HCEC 1CT (cell line): ENCODE measurements around the gene CTSD.

Experiments
- DNase-seq: peaks from one replicate; pipeline ENCODE4 v3.0.0-alpha.2; 2017

CTSD gene

DNA sequence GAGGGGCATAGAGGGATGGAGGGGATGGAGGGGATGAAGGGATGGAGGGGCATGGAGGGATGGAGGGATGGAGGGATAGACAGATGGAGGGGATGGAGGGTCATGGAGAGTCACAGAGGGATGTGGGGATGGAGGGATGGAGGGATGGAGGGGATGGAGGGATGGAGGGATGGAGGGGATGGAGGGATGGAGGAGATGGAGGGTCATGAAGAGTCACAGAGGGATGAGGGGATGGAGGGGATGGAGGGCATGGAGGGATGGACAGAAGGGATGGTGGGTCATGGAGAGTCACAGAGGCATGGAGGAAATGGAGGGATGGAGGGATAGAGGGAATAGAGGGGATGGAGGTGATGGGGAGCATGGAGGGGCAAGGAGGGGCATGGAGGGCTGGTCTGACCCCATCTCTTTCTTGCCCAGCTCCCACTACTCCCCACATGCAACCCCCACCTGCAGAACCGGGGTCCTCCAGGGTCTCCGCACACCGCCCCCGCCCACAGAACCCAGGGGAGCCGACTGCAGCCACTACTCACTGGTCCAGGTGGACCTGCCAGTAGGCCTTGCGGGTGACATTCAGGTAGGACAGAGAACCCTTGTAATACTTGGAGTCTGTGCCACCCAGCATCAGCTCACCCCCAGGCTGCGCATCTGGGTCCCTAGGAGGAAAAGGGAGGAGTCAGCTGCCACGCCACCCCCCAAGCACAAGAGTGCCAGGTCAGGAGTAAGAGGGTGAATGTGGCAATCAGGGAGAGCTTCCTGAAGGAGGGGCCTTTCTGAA lies 9.2 kb downstream of the CTSD start:
- no peak for DNase-seq

- no peak for DNase-seq
Measured at GRCh38 chr11:1753929-1754305, 9.8 kb downstream of the CTSD start.

GRCh38 chr11:1753229-1753928 lies 10.3 kb downstream of the CTSD start:
- no peak for DNase-seq

DNA sequence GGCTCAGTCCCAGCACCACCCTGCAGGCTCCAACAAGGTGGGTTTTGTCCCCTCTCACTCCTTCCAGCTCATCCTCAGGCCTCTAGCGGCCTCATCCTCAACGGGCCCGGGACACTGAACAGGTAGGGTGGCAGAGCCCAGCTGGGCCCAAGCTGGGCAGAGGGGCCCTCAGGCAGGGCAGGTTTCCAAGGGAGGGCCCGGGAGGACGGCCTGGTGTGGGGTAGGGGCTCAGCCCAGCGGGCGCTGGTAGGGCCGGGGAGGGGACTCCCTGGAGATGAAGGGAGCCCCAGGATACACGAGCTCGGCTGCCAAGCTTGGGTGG lies 10.9 kb downstream of the CTSD start:
- no peak for DNase-seq

GRCh38 chr11:1751999-1752906 lies 11.5 kb downstream of the CTSD start:
- DNase-seq: no peak

DNA sequence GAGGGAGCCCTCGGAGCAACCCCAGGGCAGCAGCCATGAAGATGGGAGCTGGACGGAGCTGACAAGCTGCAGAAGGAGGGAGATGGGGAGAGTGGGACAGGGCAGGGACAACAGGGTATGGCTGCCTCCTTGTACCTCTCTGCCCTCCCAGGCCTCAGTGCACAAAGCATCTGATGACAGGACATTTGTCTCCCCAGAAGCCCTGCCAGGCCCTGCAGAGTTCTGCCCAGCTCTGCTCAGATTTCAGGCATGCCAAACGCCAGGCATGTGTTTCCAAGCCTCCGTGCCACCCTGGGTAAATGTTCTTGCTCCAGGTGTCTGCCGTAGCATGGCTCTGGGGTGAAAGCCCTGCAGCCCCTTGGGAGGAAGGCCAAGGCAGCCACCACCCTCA lies 12.2 kb downstream of the CTSD start:
- DNase-seq: no peak

DNA sequence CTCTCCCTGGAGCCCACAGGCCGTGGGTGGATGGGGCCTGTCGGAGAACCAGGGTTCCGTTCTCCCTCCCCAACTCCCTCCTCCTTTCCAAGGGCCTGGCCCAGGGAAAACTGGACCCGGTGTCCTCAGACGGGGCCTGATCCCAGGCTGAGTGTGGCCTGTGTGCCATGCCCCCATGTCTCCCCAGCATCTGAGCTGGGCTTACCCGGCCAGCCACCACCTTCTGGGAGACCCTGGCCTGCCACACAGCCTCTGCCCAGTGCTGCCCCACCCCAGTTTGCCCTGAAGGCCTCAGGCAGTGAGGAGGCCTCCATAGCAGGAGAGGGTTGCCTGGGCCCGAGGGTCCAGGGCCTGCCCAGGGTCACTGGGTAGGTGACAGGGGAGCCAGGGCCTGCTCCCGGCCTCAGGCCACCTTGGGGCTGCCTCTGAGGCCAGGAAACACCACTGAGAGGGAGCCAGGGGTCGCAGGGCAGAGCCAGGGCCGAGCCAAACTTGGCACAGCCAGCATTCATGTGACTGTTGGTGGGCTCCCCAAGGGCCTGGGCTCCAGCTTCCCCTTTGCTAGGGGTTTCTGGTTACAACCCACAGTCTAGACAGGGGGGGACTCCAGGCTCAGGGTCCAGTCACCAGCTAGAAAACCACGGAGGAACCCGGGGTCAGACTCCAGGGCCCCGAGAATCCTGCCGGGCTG lies 12.7 kb downstream of the CTSD start:
- DNase-seq: no peak

GRCh38 chr11:1750481-1750839 lies 13.3 kb downstream of the CTSD start, which contains the start of gene IFITM10:
TSS of gene IFITM10 (minus strand) at chr11:1750595. CDS start at chr11:1750442, 153 bp downstream.
- DNase-seq: no peak

DNA sequence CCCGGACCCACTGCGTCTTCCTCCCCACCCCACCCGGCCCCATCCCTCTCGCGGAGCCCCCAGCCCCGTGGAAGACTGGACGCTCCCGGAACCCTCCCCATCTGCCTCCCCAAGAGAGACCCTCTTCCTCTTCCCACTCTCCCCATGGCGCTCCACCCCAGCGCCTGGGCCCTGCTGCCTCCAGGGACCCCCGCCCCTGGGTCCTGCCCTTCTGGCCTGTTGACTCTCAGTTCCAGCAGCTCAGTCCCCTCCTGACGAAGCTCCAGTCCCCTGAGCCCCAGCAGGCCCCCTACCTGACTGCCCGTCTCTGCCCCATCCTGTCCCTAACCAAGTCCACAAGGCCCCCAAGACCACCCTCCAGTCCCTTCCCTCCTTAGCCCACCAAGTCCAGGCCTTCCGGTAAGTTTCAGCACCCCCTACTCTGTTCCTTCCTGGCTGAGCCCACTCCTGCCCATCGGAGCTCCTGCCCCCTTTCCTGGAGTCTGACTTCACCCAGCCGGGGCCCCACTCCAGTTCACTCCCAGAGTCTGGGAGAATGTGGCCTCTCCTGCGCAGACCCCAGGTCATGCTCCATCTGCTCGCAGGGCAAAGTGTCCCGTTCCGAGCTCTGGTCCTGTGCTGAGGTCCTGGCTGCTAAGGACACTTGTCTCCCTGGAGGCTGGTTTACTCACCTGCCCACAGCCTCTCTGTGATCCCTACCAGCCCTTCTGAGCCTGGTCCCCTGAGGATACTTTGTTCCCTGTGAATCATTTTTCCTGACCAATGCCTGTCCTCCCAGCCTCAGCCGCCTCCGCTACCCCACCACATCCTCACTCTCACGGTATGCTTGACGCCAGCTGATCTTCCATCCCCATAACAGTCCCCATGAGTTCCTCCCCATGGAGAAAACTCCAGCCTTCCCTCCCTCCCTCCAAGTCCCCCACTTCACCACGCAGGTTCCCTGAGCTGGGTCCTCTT lies 14.1 kb downstream of the CTSD start:
- DNase-seq: no peak

- no peak for DNase-seq
Measured at GRCh38 chr11:1748636-1749394, 14.9 kb downstream of the CTSD start.

- no peak for DNase-seq
Measured at GRCh38 chr11:1747753-1748635, 15.7 kb downstream of the CTSD start.

- DNase-seq: no peak
Measured at GRCh38 chr11:1746956-1747752, 16.6 kb downstream of the CTSD start.

GRCh38 chr11:1746511-1746931 lies 17.2 kb downstream of the CTSD start:
- no peak for DNase-seq

GRCh38 chr11:1745701-1746320 lies 17.9 kb downstream of the CTSD start:
- DNase-seq: no peak

DNA sequence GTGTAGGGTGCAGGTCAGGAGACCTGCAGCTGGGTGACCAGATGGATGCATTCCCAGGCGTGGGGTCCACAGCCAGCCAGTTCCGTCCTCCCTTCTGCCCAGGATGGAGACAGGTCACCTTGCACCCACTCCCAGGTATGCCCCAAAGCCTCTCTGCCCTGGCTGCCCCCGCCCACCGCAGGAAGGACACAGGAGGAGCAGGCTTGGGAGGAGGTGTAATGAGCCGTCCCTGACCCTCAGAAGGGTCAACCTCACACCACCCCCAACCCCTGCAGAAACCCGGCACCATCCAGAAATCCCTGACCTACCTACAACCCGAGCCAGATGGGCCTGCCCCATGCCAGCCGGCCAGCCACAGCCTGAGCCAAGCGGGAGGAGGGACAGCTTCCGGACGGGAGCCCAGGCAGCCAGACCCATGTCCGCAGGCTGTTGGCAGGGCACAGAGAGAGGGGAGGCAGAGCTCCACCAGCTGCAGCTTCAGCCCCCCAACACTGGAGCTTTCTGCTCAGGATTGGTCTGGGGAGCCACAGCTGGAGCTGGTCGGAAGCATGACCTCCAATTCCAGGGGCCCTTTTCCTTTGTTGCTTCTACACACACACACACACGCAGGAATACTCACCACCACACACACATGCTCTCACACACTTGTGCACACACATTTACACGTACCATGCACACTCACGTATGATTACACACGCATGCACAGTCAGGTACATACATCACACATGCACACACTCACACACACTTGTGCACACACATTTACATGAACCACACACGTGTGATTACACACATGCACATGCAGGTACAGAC lies 18.6 kb downstream of the CTSD start:
- DNase-seq: no peak

- no peak for DNase-seq
Measured at GRCh38 chr11:1744137-1744886, 19.4 kb downstream of the CTSD start.

- no peak for DNase-seq
Measured at GRCh38 chr11:1743585-1744136, 20.1 kb downstream of the CTSD start.
